SJCRH30 (cell line): ENCODE measurements around the gene PTPRG. TPM values are rescaled to one million over a fixed set of nuclear protein-coding genes. Genes with fewer than 3 reads are reported as not detected.
A peak's percentile ranks its signal among the peaks of the same experiment; 100 is the strongest.

ENCODE experiments used
- DNase-seq, 2 experiments: peaks; one replicate each; pipeline ENCODE4 v3.0.0-alpha.2; 2015 to 2020
- H3K27ac ChIP-seq: fragments of 250-450 bp; sonication (Bioruptor Pico); 2 replicates; pipeline ENCODE4 v1.5.1; 2020; ENCODE audit warnings: mild to moderate bottlenecking, moderate library complexity
- H3K27me3 ChIP-seq: fragments of 250-450 bp; sonication (Bioruptor Pico); 2 replicates; pipeline ENCODE4 v1.5.1; 2020; ENCODE audit warnings: mild to moderate bottlenecking, moderate library complexity
- H3K36me3 ChIP-seq: fragments of 250-450 bp; sonication (Bioruptor Pico); 2 replicates; pipeline ENCODE4 v1.5.1; 2020; ENCODE audit warnings: mild to moderate bottlenecking, moderate library complexity
- H3K4me1 ChIP-seq: fragments of 250-450 bp; sonication (Bioruptor Pico); 2 replicates; pipeline ENCODE4 v1.5.1; 2020; ENCODE audit warnings: mild to moderate bottlenecking, moderate library complexity
- H3K4me3 ChIP-seq: fragments of 250-450 bp; sonication (Bioruptor Pico); 2 replicates; pipeline ENCODE4 v1.5.1; 2020; ENCODE audit warnings: mild to moderate bottlenecking, moderate library complexity
- H3K9me3 ChIP-seq: fragments of 250-450 bp; sonication (Bioruptor Pico); replicated peaks from 2 replicates; pipeline ENCODE4 v1.5.1; 2020; ENCODE audit warnings: mild to moderate bottlenecking, moderate library complexity
- total RNA-seq: library from RNA; depleted of rRNA; stranded (reverse); fragments of >200 nt; shearing (Covaris generic); gene quantifications from 2 replicates; pipeline ENCODE4 v1.2.3, GENCODE V29; 2014

Gene PTPRG
- total RNA-seq, 1 experiment from 2014 or later, result 25.2 TPM

DNA sequence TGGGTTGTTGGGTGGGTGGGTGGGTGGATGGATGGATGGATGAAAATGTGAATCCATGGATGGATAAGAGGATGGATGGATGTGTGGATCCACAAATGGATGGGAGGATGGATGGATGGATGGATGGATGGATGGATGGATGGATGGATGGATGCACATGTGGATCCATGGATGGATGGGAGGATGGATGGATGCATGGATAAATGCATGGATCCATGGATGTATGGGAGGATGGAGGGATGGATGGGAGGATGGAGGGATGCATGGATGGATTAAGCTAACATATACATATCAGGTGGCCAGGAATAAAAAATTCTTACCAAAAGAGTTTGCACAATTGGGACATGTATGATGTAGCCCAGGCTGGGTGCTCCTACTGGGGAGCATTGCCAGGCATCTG lies 616.7 kb downstream of the PTPRG start:
- H3K9me3 ChIP-seq, result no peaks in the 10 kb centered on the region
- H3K27ac ChIP-seq, result no peak overlapping the region
- no peaks in the 10 kb centered on the region for H3K27me3 ChIP-seq

DNA sequence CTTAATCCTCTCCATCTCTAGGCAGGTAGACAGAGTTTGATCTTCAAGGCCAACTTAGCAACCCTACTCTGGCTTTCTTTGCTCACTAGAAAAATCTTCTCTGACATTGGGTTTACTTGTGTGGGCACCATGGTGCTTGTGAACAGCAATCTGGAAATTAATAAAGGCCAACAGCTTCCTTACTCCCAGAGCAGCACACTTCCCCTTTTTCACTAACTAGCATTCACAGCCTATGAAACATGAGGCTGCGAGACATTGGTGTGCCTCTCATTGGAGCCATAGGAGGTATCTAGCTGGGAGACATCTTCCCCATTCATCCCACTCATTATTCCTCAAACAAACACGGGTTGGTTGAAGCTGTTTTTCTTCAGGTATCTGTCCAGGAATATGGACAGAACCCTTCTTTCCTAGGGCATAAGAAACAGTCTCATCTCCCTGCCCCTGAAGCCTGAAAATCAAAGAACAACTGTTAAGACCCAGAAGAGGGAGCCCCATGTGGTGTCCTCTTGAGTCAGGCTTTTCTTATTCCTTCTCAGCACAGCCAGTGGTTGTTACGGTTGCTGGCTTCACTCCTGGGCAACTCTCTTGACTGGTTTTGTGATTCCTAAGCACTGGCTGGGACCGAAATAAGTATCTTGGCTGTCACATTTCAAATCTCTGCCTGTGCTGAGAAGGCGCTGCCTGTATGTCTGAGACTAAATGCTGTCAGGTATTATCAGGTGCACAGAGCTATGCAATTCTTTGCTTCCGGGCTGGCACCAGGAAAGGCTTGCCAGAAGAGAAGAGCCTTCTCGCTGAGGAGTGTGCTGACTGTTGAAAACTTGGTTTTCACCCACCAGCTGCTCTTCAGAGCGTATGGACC lies 617.6 kb downstream of the PTPRG start:
- Histone ChIP-seq H3K4me1 (no peaks in the 10 kb centered on the region), H3K9me3 (no peaks in the 10 kb centered on the region), H3K36me3 (no peaks in the 10 kb centered on the region), H3K27ac (no peak overlapping the region), H3K4me3 (no peak overlapping the region), H3K27me3 (no peaks in the 10 kb centered on the region)
- DNase-seq, result no peak

More for the DNA sequence above, 616.7 kb downstream of the PTPRG start:
- Histone ChIP-seq H3K36me3 (no peaks in the 10 kb centered on the region), H3K4me3 (no peak overlapping the region), H3K4me1 (no peaks in the 10 kb centered on the region)
- no peak for DNase-seq

DNA sequence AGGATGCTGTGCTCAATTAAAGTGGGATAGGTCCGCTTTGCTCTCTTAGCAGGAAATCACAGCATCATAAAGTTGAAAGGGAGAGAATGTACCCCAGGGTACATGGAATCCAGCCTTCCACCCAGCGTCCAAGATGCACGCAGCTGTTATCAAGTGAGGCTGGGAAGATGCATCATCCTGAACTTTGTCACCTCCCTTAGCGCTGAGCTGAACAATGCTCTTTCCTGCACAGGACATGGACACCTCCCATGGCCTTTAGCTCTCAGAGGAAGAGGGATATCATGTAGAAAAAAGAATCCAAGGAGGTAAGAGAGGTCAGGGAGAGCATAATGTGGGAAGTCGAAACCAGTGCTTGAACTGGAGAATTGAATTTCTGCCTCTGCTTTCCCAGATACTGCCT lies 619.1 kb downstream of the PTPRG start:
- H3K4me3 ChIP-seq, result no peak overlapping the region
- no peaks in the 10 kb centered on the region for H3K4me1 ChIP-seq
- H3K9me3 ChIP-seq, result no peaks in the 10 kb centered on the region
- no peak for DNase-seq
- no peak overlapping the region for H3K27ac ChIP-seq
- no peaks in the 10 kb centered on the region for H3K27me3 ChIP-seq
- no peaks in the 10 kb centered on the region for H3K36me3 ChIP-seq

DNA sequence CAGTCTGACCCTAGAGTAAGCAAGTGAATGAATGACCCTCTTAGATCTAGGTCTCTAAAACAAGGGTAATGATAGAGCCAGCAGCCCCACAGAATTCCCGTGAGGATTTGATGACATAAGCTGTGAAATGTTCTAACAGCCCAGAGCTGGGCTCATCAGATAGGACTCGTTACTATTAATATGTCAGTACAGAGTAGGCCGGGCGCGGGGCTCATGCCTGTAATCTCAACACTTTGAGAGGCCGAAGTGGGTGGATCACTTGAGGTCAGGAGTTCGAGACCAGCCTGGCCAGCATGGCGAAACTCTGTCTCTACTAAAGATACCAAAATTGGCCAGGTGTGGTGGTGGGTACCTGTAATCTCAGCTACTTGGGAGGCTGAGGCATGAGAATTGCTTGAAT lies 621.7 kb downstream of the PTPRG start:
- Histone ChIP-seq H3K36me3 (no peaks in the 10 kb centered on the region), H3K27ac (no peak overlapping the region), H3K9me3 (no peaks in the 10 kb centered on the region), H3K27me3 (no peaks in the 10 kb centered on the region), H3K4me1 (no peaks in the 10 kb centered on the region), H3K4me3 (no peak overlapping the region)
- no peak for DNase-seq

DNA sequence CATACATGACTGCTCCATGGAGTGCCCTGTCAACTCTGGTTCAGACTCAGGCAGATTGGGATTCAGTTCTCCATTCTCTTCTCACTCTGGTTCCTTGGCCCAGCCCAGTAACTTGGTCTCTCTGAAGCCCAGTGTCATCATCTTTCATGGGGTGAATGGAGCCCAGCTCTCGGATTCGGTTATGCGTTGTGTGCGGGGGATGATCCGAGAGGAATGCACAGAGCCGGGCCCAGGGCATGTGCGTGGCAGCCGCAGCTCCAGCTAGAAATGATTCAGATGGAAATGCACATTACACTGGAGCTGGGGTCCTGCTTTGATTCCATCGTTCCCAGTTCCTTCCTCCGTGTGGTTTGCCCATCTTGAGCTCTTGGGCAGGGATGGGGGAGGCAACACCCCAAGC lies 622.6 kb downstream of the PTPRG start:
- no peak for DNase-seq
- Histone ChIP-seq H3K27ac (no peak overlapping the region), H3K9me3 (no peaks in the 10 kb centered on the region), H3K36me3 (no peaks in the 10 kb centered on the region), H3K27me3 (no peaks in the 10 kb centered on the region), H3K4me1 (no peaks in the 10 kb centered on the region), H3K4me3 (no peak overlapping the region)

DNA sequence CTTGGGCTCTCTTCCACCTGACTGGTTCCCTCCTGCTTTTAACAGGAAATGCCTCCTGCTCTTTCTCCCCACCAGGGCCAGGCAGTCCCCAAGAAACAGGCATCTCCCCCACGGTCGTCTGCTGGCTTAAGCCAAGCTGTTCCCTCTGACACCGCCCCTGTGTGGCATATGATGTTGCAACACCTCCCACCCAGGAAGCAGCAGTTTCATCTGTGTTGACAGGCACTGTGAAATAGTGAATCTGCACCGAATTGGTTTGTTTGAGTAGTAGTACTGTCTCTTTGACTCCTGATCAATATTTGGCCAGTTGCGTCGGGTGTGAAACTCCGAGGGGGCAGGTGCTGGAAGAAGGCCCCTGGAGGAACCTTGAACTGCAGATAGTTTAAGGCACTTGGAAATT lies 623.2 kb downstream of the PTPRG start:
- Histone ChIP-seq H3K36me3 (no peaks in the 10 kb centered on the region), H3K27ac (no peak overlapping the region), H3K9me3 (no peaks in the 10 kb centered on the region), H3K27me3 (no peaks in the 10 kb centered on the region), H3K4me1 (no peaks in the 10 kb centered on the region), H3K4me3 (no peak overlapping the region)
- peak in 1 of 2 experiments; percentile 3 for DNase-seq

DNA sequence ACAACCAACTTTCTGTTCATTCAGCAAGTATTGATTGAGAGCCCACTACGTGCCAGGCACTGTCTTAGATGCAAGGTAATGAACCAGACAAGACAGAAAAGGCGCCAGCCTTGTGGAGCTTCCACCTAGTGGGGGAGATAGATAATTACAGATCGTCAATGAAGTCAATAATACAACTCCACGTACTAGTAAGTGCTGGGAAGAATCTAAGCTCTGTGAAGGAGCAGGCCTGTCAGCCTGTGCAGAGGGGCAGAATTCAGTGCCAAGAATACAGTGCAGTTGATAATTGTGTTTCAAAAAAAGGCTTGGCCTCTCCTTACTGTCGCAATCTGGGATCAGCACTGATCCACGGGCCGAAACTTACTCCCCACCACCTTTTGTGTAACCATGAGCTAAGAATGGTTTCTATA lies 625.7 kb downstream of the PTPRG start:
- H3K4me1 ChIP-seq, result no peaks in the 10 kb centered on the region
- DNase-seq, result peak in 1 of 2 experiments; percentile 15
- no peak overlapping the region for H3K4me3 ChIP-seq
- H3K27me3 ChIP-seq, result no peaks in the 10 kb centered on the region
- H3K27ac ChIP-seq, result no peak overlapping the region
- no peaks in the 10 kb centered on the region for H3K9me3 ChIP-seq
- no peaks in the 10 kb centered on the region for H3K36me3 ChIP-seq

DNA sequence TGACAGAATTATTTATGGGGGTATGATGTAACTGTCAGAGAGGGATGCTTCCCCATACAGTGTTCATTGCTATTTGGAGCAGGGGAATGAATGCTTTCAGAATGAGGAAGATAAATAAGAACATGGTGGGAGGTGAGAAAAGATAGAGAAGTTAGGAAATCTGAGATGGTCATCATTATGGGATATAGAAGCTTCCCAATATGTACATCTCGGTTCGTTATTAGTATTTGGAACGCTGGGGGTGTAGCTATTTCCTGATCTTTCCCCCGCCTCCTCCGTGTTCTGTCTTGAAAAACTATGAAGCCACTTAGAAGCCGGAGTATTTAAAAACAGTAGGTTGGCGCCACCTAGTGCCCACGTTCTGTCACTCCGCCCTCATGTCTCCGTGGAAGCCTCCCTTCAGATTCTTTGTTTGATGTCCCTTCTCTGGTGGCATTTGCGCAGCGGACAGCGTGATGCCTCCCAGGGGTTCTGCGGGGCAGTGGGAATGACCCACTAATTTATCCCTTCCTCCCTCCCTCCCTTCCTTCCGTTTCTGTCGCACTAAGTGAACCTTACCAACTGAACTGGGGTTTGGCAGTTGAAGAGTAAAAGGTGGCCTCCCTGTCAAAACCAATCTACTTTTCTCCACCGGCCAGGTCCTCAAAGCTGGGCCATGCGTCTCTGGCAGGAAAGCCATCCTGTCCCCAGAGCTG lies 627.5 kb downstream of the PTPRG start:
- Histone ChIP-seq H3K27me3 (no peaks in the 10 kb centered on the region), H3K4me1 (no peaks in the 10 kb centered on the region), H3K36me3 (no peaks in the 10 kb centered on the region), H3K9me3 (no peaks in the 10 kb centered on the region), H3K27ac (no peak overlapping the region), H3K4me3 (no peak overlapping the region)
- DNase-seq, result peak; percentile 52 to 76

DNA sequence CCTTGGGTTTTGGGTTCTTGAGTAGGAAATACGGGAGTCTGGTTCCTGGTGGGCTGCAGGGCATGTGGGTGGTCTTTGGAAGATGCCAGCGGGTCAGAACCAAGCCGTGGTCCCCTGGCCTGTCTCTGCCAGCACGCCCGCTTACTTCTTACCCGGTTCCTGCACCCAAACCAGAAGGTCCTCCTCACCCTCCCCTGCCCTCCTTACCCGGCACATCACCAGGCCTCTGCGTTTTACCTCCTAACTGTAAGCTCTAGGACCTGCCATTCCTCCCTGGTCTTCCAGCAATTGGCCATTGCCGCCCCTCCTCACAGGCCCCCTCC lies 628.0 kb downstream of the PTPRG start:
- DNase-seq, result no peak
- H3K27ac ChIP-seq, result no peak overlapping the region
- H3K36me3 ChIP-seq, result no peaks in the 10 kb centered on the region
- no peaks in the 10 kb centered on the region for H3K4me1 ChIP-seq
- no peaks in the 10 kb centered on the region for H3K27me3 ChIP-seq
- H3K4me3 ChIP-seq, result no peak overlapping the region
- no peaks in the 10 kb centered on the region for H3K9me3 ChIP-seq

DNA sequence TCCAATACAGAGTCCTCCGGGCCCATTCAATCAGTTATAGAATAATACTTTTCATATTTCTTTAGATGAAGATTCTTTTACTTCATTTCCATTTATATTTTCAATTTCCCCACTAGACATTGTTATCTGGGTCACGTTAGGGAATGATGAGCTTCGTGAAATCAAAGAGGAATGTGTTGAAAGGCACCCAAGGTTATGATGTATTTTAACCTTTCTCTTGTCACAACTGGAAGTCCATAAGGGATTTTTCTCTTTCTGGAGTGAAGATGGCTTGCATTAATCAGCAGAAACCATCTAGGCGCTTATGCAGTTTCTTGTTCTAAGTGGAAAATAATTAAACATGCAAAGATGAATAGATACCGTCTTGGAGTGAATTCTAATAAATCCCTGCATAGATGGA lies 631.5 kb downstream of the PTPRG start:
- Histone ChIP-seq H3K27me3 (no peaks in the 10 kb centered on the region), H3K4me1 (no peaks in the 10 kb centered on the region)

DNA sequence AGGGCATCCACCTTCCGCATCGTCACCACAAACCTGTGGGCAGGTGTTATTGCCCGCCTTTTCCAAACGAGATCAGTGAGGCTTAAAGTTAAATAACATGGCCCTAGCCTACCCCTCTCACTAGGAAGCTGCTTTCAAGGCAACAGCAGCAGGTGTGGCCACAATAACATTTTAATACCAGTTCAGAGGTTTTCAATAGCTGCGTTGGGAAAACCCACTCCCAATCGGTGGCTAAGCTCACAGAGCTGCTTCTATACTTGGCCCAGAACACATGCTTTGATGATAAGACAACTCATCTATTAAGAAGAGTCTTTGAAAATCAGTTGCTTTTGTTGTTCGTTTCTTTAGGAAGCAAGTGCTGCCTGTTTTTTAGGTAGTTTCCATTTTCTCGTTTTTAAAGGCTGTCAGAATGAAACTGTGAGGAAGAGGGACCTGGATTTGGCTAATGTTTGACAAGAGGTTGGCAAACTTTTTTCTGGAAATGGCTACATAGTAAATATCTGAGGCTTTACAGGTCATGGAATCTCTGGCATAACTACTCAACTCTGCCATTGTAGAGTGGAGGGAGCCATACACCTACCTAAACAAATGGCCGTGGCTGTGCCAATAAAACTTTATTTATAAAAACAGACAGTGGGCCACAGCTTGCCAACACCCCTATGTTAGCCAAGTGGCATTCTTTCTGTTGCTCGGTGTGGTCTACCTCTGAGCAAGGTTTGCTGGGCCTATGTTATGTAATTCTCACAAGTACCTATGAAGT lies 632.4 kb downstream of the PTPRG start:
- H3K4me3 ChIP-seq, result no peak overlapping the region
- H3K27me3 ChIP-seq, result no peaks in the 10 kb centered on the region
- no peak for DNase-seq
- H3K9me3 ChIP-seq, result no peaks in the 10 kb centered on the region
- no peak overlapping the region for H3K27ac ChIP-seq
- no peaks in the 10 kb centered on the region for H3K4me1 ChIP-seq
- H3K36me3 ChIP-seq, result no peaks in the 10 kb centered on the region

More for the DNA sequence above, 631.5 kb downstream of the PTPRG start:
- no peak for DNase-seq
- Histone ChIP-seq H3K9me3 (no peaks in the 10 kb centered on the region), H3K27ac (no peak overlapping the region), H3K4me3 (no peak overlapping the region), H3K36me3 (no peaks in the 10 kb centered on the region)

DNA sequence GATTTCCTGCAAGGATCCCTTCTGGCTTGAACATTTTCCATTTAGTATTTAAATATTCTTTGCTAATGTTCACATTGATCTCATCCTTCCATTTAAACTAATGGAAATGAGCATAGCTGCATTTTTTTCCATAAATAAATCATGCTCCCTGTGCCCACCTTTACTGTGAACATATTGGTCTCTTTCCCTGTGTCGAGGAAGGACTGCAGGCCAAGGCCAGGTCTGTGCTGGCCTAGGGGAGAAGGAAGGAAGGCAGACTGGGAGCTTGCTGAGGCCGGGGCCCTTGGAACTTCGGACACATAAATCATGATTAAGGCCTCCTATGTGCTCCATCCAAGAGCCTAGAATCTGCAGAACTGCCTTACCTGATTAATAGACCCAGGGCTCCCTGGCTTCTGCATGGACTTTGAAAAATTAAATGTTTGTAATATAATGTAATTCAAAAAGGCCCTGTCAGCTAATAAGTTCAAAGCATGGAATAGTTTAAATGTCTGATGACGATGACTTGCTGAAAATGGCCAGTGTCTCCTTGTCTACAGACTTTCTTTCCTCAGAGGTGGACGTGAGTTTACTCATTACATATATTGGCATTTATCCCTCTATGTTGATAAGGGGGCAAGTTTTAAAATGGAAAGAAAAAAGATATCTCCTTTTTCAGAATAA lies 636.1 kb downstream of the PTPRG start:
- Histone ChIP-seq H3K36me3 (no peaks in the 10 kb centered on the region), H3K27ac (no peak overlapping the region), H3K9me3 (no peaks in the 10 kb centered on the region), H3K4me3 (no peak overlapping the region), H3K27me3 (no peaks in the 10 kb centered on the region), H3K4me1 (no peaks in the 10 kb centered on the region)
- no peak for DNase-seq

DNA sequence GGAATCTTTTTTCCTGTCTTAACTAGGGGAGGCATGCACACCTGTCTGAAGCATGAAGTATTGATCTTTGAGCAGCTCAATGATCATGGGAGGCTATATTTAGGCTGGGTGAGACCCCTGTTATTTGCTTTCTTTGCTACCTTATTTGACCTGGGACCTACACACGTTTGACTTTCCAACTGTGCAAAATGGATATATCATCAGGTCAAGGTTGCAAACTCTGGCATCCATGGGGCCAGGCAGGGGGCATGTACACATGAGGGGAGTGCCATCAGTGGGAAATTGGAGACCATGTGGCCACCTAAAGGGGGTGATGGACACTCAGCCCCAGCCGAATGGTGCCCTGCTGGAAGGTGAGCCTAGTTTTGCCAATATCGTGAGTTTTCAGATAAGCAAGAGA lies 637.8 kb downstream of the PTPRG start:
- H3K27ac ChIP-seq, result no peak overlapping the region
- no peaks in the 10 kb centered on the region for H3K36me3 ChIP-seq
- no peaks in the 10 kb centered on the region for H3K27me3 ChIP-seq
- DNase-seq, result no peak
- H3K4me1 ChIP-seq, result no peaks in the 10 kb centered on the region
- no peaks in the 10 kb centered on the region for H3K9me3 ChIP-seq
- H3K4me3 ChIP-seq, result no peak overlapping the region

DNA sequence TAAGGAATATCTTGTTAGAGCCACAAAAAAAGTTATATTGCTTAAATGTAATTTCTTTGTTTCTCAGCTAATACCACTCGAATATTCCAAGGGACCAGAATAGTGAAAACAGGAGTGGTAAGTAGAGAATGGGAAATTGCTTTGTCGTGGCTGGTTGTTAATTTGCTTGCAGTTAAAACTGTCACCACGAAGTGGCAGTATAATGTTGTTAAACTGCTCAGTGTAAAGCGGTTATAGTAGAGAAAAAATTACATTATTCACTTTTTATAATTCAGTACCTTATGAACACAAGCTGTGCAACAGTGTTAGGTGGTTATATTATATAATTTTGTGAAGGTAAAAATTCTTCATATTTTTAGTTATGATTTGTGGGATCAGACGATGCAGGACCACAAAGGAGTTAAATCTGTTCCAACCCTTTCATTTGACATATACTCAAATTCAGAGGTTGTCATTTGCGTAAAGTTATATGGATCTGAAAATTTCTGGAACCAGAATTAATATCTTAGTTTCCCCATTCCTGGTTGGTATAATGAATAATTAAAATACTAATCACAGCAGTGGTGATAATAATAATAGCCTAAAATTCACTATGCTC lies 640.2 kb downstream of the PTPRG start:
- DNase-seq, result peak in 1 of 2 experiments; percentile 40

More for the DNA sequence above, 640.2 kb downstream of the PTPRG start:
- no peaks in the 10 kb centered on the region for H3K9me3 ChIP-seq
- no peak overlapping the region for H3K4me3 ChIP-seq
- no peaks in the 10 kb centered on the region for H3K27me3 ChIP-seq
- H3K4me1 ChIP-seq, result no peaks in the 10 kb centered on the region
- H3K27ac ChIP-seq, result no peak overlapping the region
- H3K36me3 ChIP-seq, result no peaks in the 10 kb centered on the region
